Right ventricle myocardium superior (tissue), 1 donor: ENCODE measurements around the gene RTRAF. TPM values are rescaled to one million over a fixed set of nuclear protein-coding genes. Genes with fewer than 3 reads are reported as not detected.

ENCODE experiments used
- ATAC-seq: fragments of 200-7000 bp; cut with Tn5 transposase; one replicate; pipeline ENCODE4 v1.9.1; 2020; ENCODE audit warnings: mild to moderate bottlenecking; ENCODE audit not compliant: poor library complexity
- DNase-seq: peaks from one replicate; pipeline ENCODE4 v3.0.0-alpha.2; 2020
- intact Hi-C: fragments of 100-400 bp; cut with DNase I; formaldehyde crosslinking; loops from one replicate; pipeline ENCODE4 v1.11.2; 2022
- long read RNA-seq: library from polyadenylated mRNA; unstranded; transcript quantifications from one replicate; pipeline ENCODE4 v2.0.0, GENCODE V29; 2021
- total RNA-seq: library from RNA; stranded (reverse); fragmentation: NEBNext Ultra II Directional; extraction: Animal tissue kit (Norgen Biotek cat#: 25700); gene quantifications from one replicate; pipeline ENCODE4 v1.2.1, GENCODE V29; 2021
- donor health status: DM: no; HTN: yes; CAD: no; lungs with severe emphysema.

RTRAF gene
- 218 TPM for total RNA-seq
- long read RNA-seq, full-length matches to known transcripts = 119 of 133 reads
- long read RNA-seq, partial matches to known transcripts = 0 of 133 reads
- long read RNA-seq, other reads (novel, unspliced or antisense) = 14 of 133 reads

GRCh38 chr14:51989293-51990234 lies at the start of gene RTRAF:
RTRAF (plus strand) TSS chr14:51989546; CDS start chr14:51989640, 94 bp downstream.
- intact Hi-C loops = no loop called here
- DNase-seq (peak; percentile 97), ATAC-seq (peak; percentile 100)

GRCh38 chr14:51939755-51940301 lies 49.5 kb upstream of the RTRAF start:
- DNase-seq = no peak
- intact Hi-C loops = no loop called here

GRCh38 chr14:51942971-51943370 lies 46.4 kb upstream of the RTRAF start:
- ATAC-seq = no peak
- no peak for DNase-seq
- intact Hi-C loops = no loop called here

More at GRCh38 chr14:51939755-51940301, 49.5 kb upstream of the RTRAF start:
- ATAC-seq = no peak

GRCh38 chr14:51950007-51950406 lies 39.3 kb upstream of the RTRAF start:
- DNase-seq (no peak), ATAC-seq (no peak)
- intact Hi-C loops = no loop called here

DNA sequence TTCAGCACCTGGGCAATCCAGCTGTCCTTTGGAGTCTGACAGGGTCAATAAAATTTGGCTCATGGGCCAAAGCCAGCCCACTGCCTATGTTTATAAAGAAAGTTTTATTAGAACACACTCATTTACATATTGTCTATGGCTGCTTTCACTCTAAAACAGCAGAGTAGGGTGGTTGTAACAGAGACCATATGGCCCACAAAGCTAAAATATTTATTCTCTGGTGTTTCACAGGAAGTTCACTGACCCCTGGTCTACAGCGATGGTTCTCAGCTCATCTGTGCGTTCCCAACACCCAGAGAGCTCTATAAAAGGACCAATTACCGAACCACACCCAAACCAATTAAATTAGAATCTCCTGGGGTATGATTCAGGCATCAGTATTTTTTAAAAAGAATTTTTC lies 37.7 kb upstream of the RTRAF start:
- intact Hi-C loops = no loop called here
- no peak for ATAC-seq

GRCh38 chr14:51954031-51954430 lies 35.3 kb upstream of the RTRAF start:
- ATAC-seq = no peak
- intact Hi-C loops = no loop called here

More for the DNA sequence above, 37.7 kb upstream of the RTRAF start:
- DNase-seq = no peak

GRCh38 chr14:51954657-51955056 lies 34.7 kb upstream of the RTRAF start:
- intact Hi-C loops = no loop called here
- no peak for DNase-seq
- no peak for ATAC-seq

More at GRCh38 chr14:51954031-51954430, 35.3 kb upstream of the RTRAF start:
- DNase-seq = no peak

DNA sequence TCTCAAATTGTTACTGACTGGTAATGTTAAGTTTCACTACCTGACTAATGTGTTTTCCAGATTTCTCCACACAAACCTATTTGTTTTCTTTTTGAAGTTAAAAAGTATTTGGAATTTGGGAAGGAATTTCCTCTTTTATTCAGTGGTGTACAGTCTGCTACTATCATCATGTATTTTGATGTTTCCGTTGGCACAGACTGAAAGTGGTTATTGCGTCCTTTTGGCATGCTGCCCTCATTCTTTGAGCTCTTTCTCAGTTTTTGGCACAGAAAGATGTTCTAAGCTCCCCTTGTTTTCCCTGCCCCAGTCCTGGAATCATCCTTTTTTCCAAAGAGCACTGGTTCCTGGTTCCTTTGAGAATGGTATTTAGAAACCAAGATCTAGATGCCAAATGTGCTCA lies 31.4 kb upstream of the RTRAF start:
- DNase-seq (no peak), ATAC-seq (no peak)
- intact Hi-C loops = no loop called here

- intact Hi-C loops = no loop called here
- DNase-seq (no peak), ATAC-seq (no peak)
Measured at GRCh38 chr14:51959928-51960327, 29.4 kb upstream of the RTRAF start.

GRCh38 chr14:51960866-51961265 lies 28.5 kb upstream of the RTRAF start:
- ATAC-seq = no peak
- DNase-seq = no peak
- intact Hi-C loops = no loop called here

GRCh38 chr14:51962711-51963110 lies 26.6 kb upstream of the RTRAF start:
- intact Hi-C loops = no loop called here
- DNase-seq (no peak), ATAC-seq (no peak)

- ATAC-seq (no peak), DNase-seq (no peak)
- intact Hi-C loops = no loop called here
Measured at GRCh38 chr14:51963286-51963685, 26.1 kb upstream of the RTRAF start.

- intact Hi-C loops = no loop called here
- no peak for ATAC-seq
- no peak for DNase-seq
Measured at GRCh38 chr14:51967521-51967920, 21.8 kb upstream of the RTRAF start.

- no peak for ATAC-seq
- DNase-seq = no peak
- intact Hi-C loops = no loop called here
Measured at GRCh38 chr14:51969852-51970540, 19.4 kb upstream of the RTRAF start.

- intact Hi-C loops = no loop called here
- no peak for ATAC-seq
Measured at GRCh38 chr14:51972566-51972965, 16.8 kb upstream of the RTRAF start.

DNA sequence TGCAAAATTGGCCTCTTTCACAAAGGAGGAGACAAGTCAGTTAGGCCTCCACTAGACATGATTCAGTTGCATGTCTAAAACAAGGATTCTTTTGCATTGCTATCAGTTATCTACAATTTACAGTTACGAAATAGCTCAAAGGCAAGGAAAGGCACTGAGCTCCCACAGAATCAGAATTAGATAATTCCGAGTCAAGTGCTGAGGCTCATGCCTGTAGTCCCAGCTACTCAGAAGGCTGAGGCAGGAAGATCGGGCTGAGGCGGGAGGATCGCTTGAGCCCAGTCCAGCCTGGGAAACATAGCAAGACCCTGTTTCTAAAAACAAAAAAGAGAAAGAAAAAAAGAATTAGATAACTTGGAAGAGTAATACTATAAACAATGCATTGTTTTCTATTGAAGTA lies 12.3 kb upstream of the RTRAF start:
- intact Hi-C loops = no loop called here
- DNase-seq (no peak), ATAC-seq (no peak)

More at GRCh38 chr14:51972566-51972965, 16.8 kb upstream of the RTRAF start:
- DNase-seq = no peak

DNA sequence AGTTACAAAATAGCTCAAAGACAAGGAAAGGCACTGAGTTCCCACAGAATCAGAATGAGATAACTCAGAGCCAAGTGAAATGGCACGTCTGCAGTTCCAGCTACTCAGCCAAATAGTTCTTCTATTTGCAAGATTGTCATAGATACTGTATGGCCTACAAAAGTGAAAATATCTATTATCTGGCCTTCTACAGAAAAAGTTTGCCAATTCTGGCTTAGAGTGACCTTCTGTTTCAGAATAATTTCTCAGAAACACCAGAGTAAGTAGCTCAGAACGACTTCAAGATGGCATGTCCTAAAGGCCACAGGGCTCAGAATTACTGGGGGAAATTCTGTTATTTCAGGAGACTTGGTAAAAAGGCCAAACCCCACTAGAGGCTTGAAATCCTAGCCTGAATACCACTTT lies 10.7 kb upstream of the RTRAF start:
- intact Hi-C loops = no loop called here
- ATAC-seq = peak; percentile 49
- DNase-seq = no peak

GRCh38 chr14:51979088-51979709 lies 10.1 kb upstream of the RTRAF start:
- DNase-seq = peak; percentile 86
- peak; percentile 92 for ATAC-seq
- intact Hi-C loops = no loop called here
